Measurements from ENCODE around the gene PRKCE. TPM values are rescaled to one million over a fixed set of nuclear protein-coding genes. Genes with fewer than 3 reads are reported as not detected.

PRKCE gene
- total and polyA plus RNA-seq, 2 of the 8 experiments (the other 6 are each of a cell fraction or from before 2014, with no cell fraction given): 0.54 to 2.1 TPM

- no peak for TF ChIP-seq POLR2A (IDR thresholded peaks at IDR 0.05; ENCODE audit: control extremely low read depth in 1 of 2, low read depth in 2 of 2, low read length in 2 of 2)
Observed at GRCh38 chr2:45957533-45958227, 306.2 kb downstream of the PRKCE start (continued).
